AG04450 (cell line): ENCODE measurements around the gene MAP3K13. TPM values are rescaled to one million over a fixed set of nuclear protein-coding genes. Genes with fewer than 3 reads are reported as not detected.
"Not testable (repeated sequence)": the region's sequence is repeated elsewhere in the genome, so short reads cannot be mapped to it uniquely, and the experiment has no call there.

Source experiments
- CTCF ChIA-PET: fragments of 300-600, 350-600 bp; formaldehyde crosslinking; extraction: SDS; loops from one replicate; lab custom pipeline; 2022; ENCODE audit warnings: antibody characterized with exemption, inconsistent platforms; lab: Charles Lee
- POLR2A ChIA-PET: fragments of 350-600 bp; formaldehyde crosslinking; extraction: SDS; loops from one replicate; lab custom pipeline; 2021; ENCODE audit warnings: antibody characterized with exemption, inconsistent platforms; lab: Yijun Ruan, JAX
- DNase-seq: peaks from one replicate; pipeline ENCODE4 v3.0.0-alpha.2; 2011; ENCODE audit warnings: low read depth, low spot score
- H3K27ac ChIP-seq: one replicate; pipeline ENCODE4 v1.5.1; 2012; ENCODE audit warnings: low read depth, low read length, control low read depth
- H3K27me3 ChIP-seq: one replicate; pipeline ENCODE4 v1.6.0; 2012; ENCODE audit warnings: low read length; ENCODE audit not compliant: control insufficient read depth, insufficient read depth
- H3K4me3 ChIP-seq: 2 replicates; pipeline ENCODE4 v1.5.1; 2011; ENCODE audit warnings: mild to moderate bottlenecking, low read depth, low read length, control low read depth
- H3K9me3 ChIP-seq: 2 replicates; pipeline ENCODE4 v1.5.1; 2012; ENCODE audit warnings: low read length; ENCODE audit not compliant: control insufficient read depth, insufficient read depth
- polyA plus RNA-seq: library from polyadenylated mRNA; depleted of rRNA; stranded (reverse); fragments of >200 nt; gene quantifications from 2 replicates; pipeline ENCODE4 v1.2.3, GENCODE V29; 2011
- TF ChIP-seq, protein P1 (sequence below): IDR thresholded peaks from 2 replicates; pipeline ENCODE4 v1.5.1; 2011; ENCODE audit warnings: low read depth, low read length, control low read depth, inconsistent platforms

The MAP3K13 gene
- polyA plus RNA-seq, 1 experiment = 20.9 TPM

GRCh38 chr3:185460309-185460708, 97.4 kb downstream of the MAP3K13 start:
- Histone ChIP-seq H3K4me3 (no peak overlapping the region), H3K27me3 (no peaks in the 10 kb centered on the region), H3K27ac (no peak overlapping the region), H3K9me3 (no peaks in the 10 kb centered on the region)
- TF ChIP-seq, protein P1, sequence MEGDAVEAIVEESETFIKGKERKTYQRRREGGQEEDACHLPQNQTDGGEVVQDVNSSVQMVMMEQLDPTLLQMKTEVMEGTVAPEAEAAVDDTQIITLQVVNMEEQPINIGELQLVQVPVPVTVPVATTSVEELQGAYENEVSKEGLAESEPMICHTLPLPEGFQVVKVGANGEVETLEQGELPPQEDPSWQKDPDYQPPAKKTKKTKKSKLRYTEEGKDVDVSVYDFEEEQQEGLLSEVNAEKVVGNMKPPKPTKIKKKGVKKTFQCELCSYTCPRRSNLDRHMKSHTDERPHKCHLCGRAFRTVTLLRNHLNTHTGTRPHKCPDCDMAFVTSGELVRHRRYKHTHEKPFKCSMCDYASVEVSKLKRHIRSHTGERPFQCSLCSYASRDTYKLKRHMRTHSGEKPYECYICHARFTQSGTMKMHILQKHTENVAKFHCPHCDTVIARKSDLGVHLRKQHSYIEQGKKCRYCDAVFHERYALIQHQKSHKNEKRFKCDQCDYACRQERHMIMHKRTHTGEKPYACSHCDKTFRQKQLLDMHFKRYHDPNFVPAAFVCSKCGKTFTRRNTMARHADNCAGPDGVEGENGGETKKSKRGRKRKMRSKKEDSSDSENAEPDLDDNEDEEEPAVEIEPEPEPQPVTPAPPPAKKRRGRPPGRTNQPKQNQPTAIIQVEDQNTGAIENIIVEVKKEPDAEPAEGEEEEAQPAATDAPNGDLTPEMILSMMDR = no peak
- CTCF ChIA-PET = interaction anchor here (0.8 to 3.2 kb wide), 9 partner anchors 8 to 126 kb away, joined by 3 to 21 read pairs (median 8); partner anchors contain the start of gene SENP2
- no peak for DNase-seq
- POLR2A ChIA-PET = no interaction called here

DNA sequence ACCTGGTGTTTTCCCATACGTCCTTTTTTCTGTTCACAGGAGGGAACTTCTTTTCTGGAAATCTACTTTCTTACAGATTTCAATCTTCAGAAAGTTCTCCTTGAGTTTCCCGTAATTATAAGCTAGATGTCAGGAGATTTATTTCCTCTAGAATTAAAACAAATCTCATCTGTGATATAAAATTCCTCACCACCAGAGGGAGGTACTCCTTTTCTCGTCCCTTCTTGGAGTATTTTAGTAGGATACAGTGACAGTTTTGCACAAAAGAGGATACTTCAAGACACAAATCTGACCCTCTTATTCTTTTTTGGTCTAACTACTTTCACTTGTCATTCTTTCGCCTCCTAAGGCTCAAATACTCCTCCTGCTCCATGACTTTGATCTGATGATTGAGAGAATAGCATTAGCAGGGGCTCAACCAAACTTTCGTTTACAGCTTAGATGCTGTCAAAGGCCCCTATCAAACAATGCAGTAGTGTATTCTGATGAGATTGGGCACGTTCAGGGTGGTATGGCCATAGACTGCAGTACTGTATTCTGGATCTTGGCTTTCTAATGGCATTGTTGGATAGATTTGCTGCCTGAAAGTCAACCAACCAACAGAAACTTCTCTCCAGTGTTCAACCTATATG, 97.9 kb downstream of the MAP3K13 start:
- no peak for DNase-seq

GRCh38 chr3:185465471-185465870, 102.5 kb downstream of the MAP3K13 start:
- Histone ChIP-seq H3K4me3 (no peak overlapping the region), H3K9me3 (no peaks in the 10 kb centered on the region), H3K27ac (no peak overlapping the region), H3K27me3 (no peaks in the 10 kb centered on the region)
- ChIA-PET POLR2A (no interaction called here), CTCF (interaction anchor here (0.6 to 0.7 kb wide), 2 partner anchors 46 to 1014 kb away, joined by 3 to 4 read pairs; no protein-coding TSS in a partner anchor)
- no peak for DNase-seq
- TF ChIP-seq, protein P1 = no peak

More for the DNA sequence above, 97.9 kb downstream of the MAP3K13 start:
- TF ChIP-seq, protein P1 = peak; percentile 49
- POLR2A ChIA-PET = no interaction called here
- Histone ChIP-seq H3K27me3 (no peaks in the 10 kb centered on the region), H3K27ac (no peak overlapping the region), H3K4me3 (no peak overlapping the region), H3K9me3 (no peaks in the 10 kb centered on the region)
- CTCF ChIA-PET = interaction anchor here (0.6 to 3.2 kb wide), 11 partner anchors 9 to 130 kb away, joined by 3 to 21 read pairs (median 4); partner anchors contain the start of gene SENP2

DNA sequence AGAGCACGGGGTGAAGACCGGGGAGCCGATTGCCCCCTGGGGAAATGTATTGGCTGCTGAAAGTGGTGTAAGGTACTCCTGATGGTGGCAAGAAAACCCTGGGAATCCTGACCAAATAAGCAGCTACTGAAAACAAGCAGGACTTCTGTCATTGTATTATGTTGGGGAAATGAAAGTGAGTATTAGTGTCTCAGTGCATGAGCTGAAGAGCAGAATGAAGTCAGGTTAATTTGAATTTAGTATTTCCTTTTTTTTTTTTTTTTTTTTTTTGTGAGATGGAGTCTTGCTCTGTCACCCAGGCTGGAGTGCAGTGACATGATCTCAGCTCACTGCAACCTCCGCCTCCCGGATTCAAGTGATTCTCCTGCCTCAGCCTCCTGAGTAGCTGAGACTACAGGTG, 103.2 kb downstream of the MAP3K13 start:
- H3K27me3 ChIP-seq, H3K4me3 ChIP-seq, H3K27ac ChIP-seq, H3K9me3 ChIP-seq, DNase-seq, POLR2A ChIA-PET: not testable (repeated sequence)
- CTCF ChIA-PET = interaction anchor here (0.6 to 0.7 kb wide), 2 partner anchors 46 to 1015 kb away, joined by 3 to 4 read pairs; no protein-coding TSS in a partner anchor

DNA sequence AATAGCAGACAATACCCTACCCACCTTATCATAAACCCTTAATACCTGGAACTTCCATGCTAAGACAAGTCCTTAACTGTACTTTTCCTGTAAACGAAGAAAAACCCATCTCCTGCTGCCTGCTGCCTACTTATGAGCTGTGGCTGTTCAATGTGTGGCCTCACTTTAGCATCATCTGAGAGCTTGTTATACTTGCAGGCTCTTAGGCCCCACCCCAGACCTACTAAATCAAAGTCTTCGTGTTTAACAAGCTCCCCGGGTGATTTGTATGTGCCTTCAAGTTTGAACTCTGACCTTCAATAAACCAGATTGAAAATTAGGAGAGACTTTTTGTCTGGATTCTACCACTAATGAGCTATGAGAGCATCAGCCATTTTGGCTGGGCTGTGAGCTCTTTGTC, 106.6 kb downstream of the MAP3K13 start:
- ChIA-PET CTCF (interaction anchor here (1.8 kb wide), 1 partner anchor 9 kb away, joined by 10 read pairs; no protein-coding TSS in a partner anchor), POLR2A (no interaction called here)
- TF ChIP-seq, protein P1 = no peak
- Histone ChIP-seq H3K27ac (no peak overlapping the region), H3K9me3 (no peaks in the 10 kb centered on the region), H3K27me3 (no peaks in the 10 kb centered on the region), H3K4me3 (no peak overlapping the region)
- DNase-seq = no peak
